ENCODE measurements around the gene TMCC1. TPM values are rescaled to one million over a fixed set of nuclear protein-coding genes. Genes with fewer than 3 reads are reported as not detected.
"Not testable (repeated sequence)": the region's sequence is repeated elsewhere in the genome, so short reads cannot be mapped to it uniquely, and the experiment has no call there.

TMCC1 gene
- total RNA-seq, 2 experiments from 2014 or later: 17.6 to 17.8 TPM

GRCh38 chr3:129845956-129846355 lies 47.6 kb downstream of the TMCC1 start:
- DNase-seq (no peak), ATAC-seq (no peak)
- no peak overlapping the region for H3K27ac Mint-ChIP-seq
- CTCF ChIA-PET: no interaction called here
- no peaks in the 10 kb centered on the region for H3K4me1 Mint-ChIP-seq
- peaks cover 2% of the 10 kb centered on the region for H3K9me3 Mint-ChIP-seq (ENCODE audit: low read depth)
- no peaks in the 10 kb centered on the region for H3K27me3 Mint-ChIP-seq
- H3K36me3 Mint-ChIP-seq: peaks cover 34% of the 10 kb centered on the region
- H3K4me3 Mint-ChIP-seq: no peak overlapping the region

GRCh38 chr3:129840707-129841360 lies 52.7 kb downstream of the TMCC1 start:
- no peak for ATAC-seq
- CTCF ChIA-PET: interaction anchor here (1.4 kb wide), 1 partner anchor 11 kb away, joined by 5 read pairs; no protein-coding TSS in a partner anchor
- H3K27ac Mint-ChIP-seq: no peak overlapping the region
- no peaks in the 10 kb centered on the region for H3K27me3 Mint-ChIP-seq
- DNase-seq: no peak
- no peaks in the 10 kb centered on the region for H3K4me1 Mint-ChIP-seq
- no peak overlapping the region for H3K4me3 Mint-ChIP-seq
- H3K36me3 Mint-ChIP-seq: peaks cover 18% of the 10 kb centered on the region
- no peaks in the 10 kb centered on the region for H3K9me3 Mint-ChIP-seq (ENCODE audit: low read depth)

GRCh38 chr3:129838086-129838485 lies 55.4 kb downstream of the TMCC1 start:
- Mint-ChIP-seq H3K36me3 (peaks cover 15% of the 10 kb centered on the region), H3K4me3 (no peak overlapping the region), H3K27me3 (no peaks in the 10 kb centered on the region), H3K4me1 (no peaks in the 10 kb centered on the region), H3K9me3 (ENCODE audit: low read depth) (no peaks in the 10 kb centered on the region), H3K27ac (no peak overlapping the region)
- ATAC-seq: no peak
- no peak for DNase-seq
- CTCF ChIA-PET: no interaction called here

GRCh38 chr3:129837065-129837642 lies 56.4 kb downstream of the TMCC1 start:
- Mint-ChIP-seq H3K4me3 (no peak overlapping the region), H3K27me3 (no peaks in the 10 kb centered on the region), H3K36me3 (peaks cover 12% of the 10 kb centered on the region), H3K27ac (no peak overlapping the region), H3K9me3 (ENCODE audit: low read depth) (no peaks in the 10 kb centered on the region), H3K4me1 (no peaks in the 10 kb centered on the region)
- DNase-seq (no peak), ATAC-seq (no peak)
- CTCF ChIA-PET: interaction anchor here (0.7 to 0.9 kb wide), 2 partner anchors 116 to 210 kb away, joined by 3 to 4 read pairs; no protein-coding TSS in a partner anchor

GRCh38 chr3:129836381-129837064 lies 57.0 kb downstream of the TMCC1 start:
- Mint-ChIP-seq H3K27ac (no peak overlapping the region), H3K9me3 (ENCODE audit: low read depth) (no peaks in the 10 kb centered on the region), H3K4me3 (no peak overlapping the region), H3K27me3 (no peaks in the 10 kb centered on the region), H3K4me1 (no peaks in the 10 kb centered on the region), H3K36me3 (peaks cover 9% of the 10 kb centered on the region)
- DNase-seq (no peak), ATAC-seq (no peak)
- CTCF ChIA-PET: no interaction called here

- Mint-ChIP-seq H3K9me3 (ENCODE audit: low read depth) (no peaks in the 10 kb centered on the region), H3K4me3 (no peak overlapping the region), H3K27ac (no peak overlapping the region), H3K4me1 (no peaks in the 10 kb centered on the region), H3K27me3 (no peaks in the 10 kb centered on the region), H3K36me3 (peaks cover 2% of the 10 kb centered on the region)
- DNase-seq: no peak
- CTCF ChIA-PET: no interaction called here
- no peak for ATAC-seq
Observed at GRCh38 chr3:129835198-129835597, 58.3 kb downstream of the TMCC1 start.

GRCh38 chr3:129834580-129834979 lies 58.9 kb downstream of the TMCC1 start:
- no peaks in the 10 kb centered on the region for H3K9me3 Mint-ChIP-seq (ENCODE audit: low read depth)

GRCh38 chr3:129831942-129832341 lies 61.6 kb downstream of the TMCC1 start:
- not testable (repeated sequence) for H3K27me3 Mint-ChIP-seq; H3K4me3 Mint-ChIP-seq; H3K9me3 Mint-ChIP-seq (ENCODE audit: low read depth); DNase-seq; H3K36me3 Mint-ChIP-seq; ATAC-seq; H3K27ac Mint-ChIP-seq
- CTCF ChIA-PET: interaction anchor here (1.8 to 2.6 kb wide), 3 partner anchors 102 to 449 kb away, joined by 4 to 10 read pairs (median 6); no protein-coding TSS in a partner anchor
- H3K4me1 Mint-ChIP-seq: peaks cover 13% of the 10 kb centered on the region

More at GRCh38 chr3:129834580-129834979, 58.9 kb downstream of the TMCC1 start:
- CTCF ChIA-PET: no interaction called here
- DNase-seq (no peak), ATAC-seq (no peak)
- Mint-ChIP-seq H3K4me1 (no peaks in the 10 kb centered on the region), H3K27me3 (no peaks in the 10 kb centered on the region), H3K36me3 (no peaks in the 10 kb centered on the region), H3K4me3 (no peak overlapping the region), H3K27ac (no peak overlapping the region)

GRCh38 chr3:129831503-129831902 lies 62.0 kb downstream of the TMCC1 start:
- DNase-seq (no peak), ATAC-seq (no peak)
- H3K27ac Mint-ChIP-seq: no peak overlapping the region
- no peaks in the 10 kb centered on the region for H3K27me3 Mint-ChIP-seq
- no peak overlapping the region for H3K4me3 Mint-ChIP-seq
- H3K4me1 Mint-ChIP-seq: peaks cover 16% of the 10 kb centered on the region
- no peaks in the 10 kb centered on the region for H3K36me3 Mint-ChIP-seq
- H3K9me3 Mint-ChIP-seq (ENCODE audit: low read depth): no peaks in the 10 kb centered on the region
- CTCF ChIA-PET: interaction anchor here (1.9 to 2.6 kb wide), 2 partner anchors 102 to 203 kb away, joined by 6 to 10 read pairs; no protein-coding TSS in a partner anchor

GRCh38 chr3:129829640-129830039 lies 63.9 kb downstream of the TMCC1 start:
- H3K27me3 Mint-ChIP-seq: no peaks in the 10 kb centered on the region
- peaks cover 18% of the 10 kb centered on the region for H3K4me1 Mint-ChIP-seq
- no peaks in the 10 kb centered on the region for H3K9me3 Mint-ChIP-seq (ENCODE audit: low read depth)
- DNase-seq (peak; percentile 43), ATAC-seq (no peak)
- H3K4me3 Mint-ChIP-seq: no peak overlapping the region
- H3K36me3 Mint-ChIP-seq: no peaks in the 10 kb centered on the region
- CTCF ChIA-PET: interaction anchor here (0.6 to 1.8 kb wide), 10 partner anchors 10 to 446 kb away, joined by 3 to 6 read pairs (median 5); no protein-coding TSS in a partner anchor
- H3K27ac Mint-ChIP-seq: no peak overlapping the region

GRCh38 chr3:129827765-129828164 lies 65.7 kb downstream of the TMCC1 start:
- peak; percentile 89 for ATAC-seq
- CTCF ChIA-PET: interaction anchor here (0.8 to 1.4 kb wide), 4 partner anchors 196 to 857 kb away, joined by 3 to 7 read pairs (median 3); no protein-coding TSS in a partner anchor
- H3K9me3 Mint-ChIP-seq (ENCODE audit: low read depth): no peaks in the 10 kb centered on the region
- peak overlapping the region; percentile 47 for H3K27ac Mint-ChIP-seq
- H3K4me1 Mint-ChIP-seq: peaks cover 18% of the 10 kb centered on the region
- no peaks in the 10 kb centered on the region for H3K27me3 Mint-ChIP-seq
- peak; percentile 75 for DNase-seq
- H3K36me3 Mint-ChIP-seq: no peaks in the 10 kb centered on the region
- H3K4me3 Mint-ChIP-seq: no peak overlapping the region

- H3K27ac Mint-ChIP-seq: no peak overlapping the region
- DNase-seq: peak; percentile 56
- H3K27me3 Mint-ChIP-seq: no peaks in the 10 kb centered on the region
- peak; percentile 55 for ATAC-seq
- CTCF ChIA-PET: interaction anchor here (0.9 to 1.4 kb wide), 11 partner anchors 12 to 442 kb away, joined by 3 to 6 read pairs (median 3); partner anchors contain the start of genes IFT122 and MBD4
- H3K36me3 Mint-ChIP-seq: no peaks in the 10 kb centered on the region
- H3K4me1 Mint-ChIP-seq: peaks cover 18% of the 10 kb centered on the region
- H3K9me3 Mint-ChIP-seq (ENCODE audit: low read depth): no peaks in the 10 kb centered on the region
- no peak overlapping the region for H3K4me3 Mint-ChIP-seq
Observed at GRCh38 chr3:129824926-129825541, 68.5 kb downstream of the TMCC1 start.

GRCh38 chr3:129822679-129823078 lies 70.8 kb downstream of the TMCC1 start:
- Mint-ChIP-seq H3K9me3 (ENCODE audit: low read depth) (no peaks in the 10 kb centered on the region), H3K4me1 (peaks cover 12% of the 10 kb centered on the region), H3K27ac (no peak overlapping the region), H3K27me3 (no peaks in the 10 kb centered on the region), H3K36me3 (peaks cover 2% of the 10 kb centered on the region), H3K4me3 (no peak overlapping the region)
- ATAC-seq (no peak), DNase-seq (no peak)
- CTCF ChIA-PET: interaction anchor here (1.2 kb wide), 1 partner anchor 195 kb away, joined by 3 read pairs; no protein-coding TSS in a partner anchor

Data from activated CD8-positive, alpha-beta memory T cell treated with anti-CD3 and anti-CD28 coated beads, Interleukin-2, amount 10 ng/mL, durations not matched to agents 7 days and 5 days (primary cell).